ENCODE results near the gene ZBTB38.

The ZBTB38 gene

GRCh38 chr3:141386126-141386488, 17.8 kb downstream of the ZBTB38 start:
- no peak for DNase-seq (ENCODE audit: low read depth in 3 of 3)

GRCh38 chr3:141386611-141387111, 18.4 kb downstream of the ZBTB38 start:
- DNase-seq (ENCODE audit: low read depth in 3 of 3) = no peak

GRCh38 chr3:141387516-141387915, 19.2 kb downstream of the ZBTB38 start:
- no peak for DNase-seq (ENCODE audit: low read depth in 3 of 3)

- no peak for DNase-seq (ENCODE audit: low read depth in 3 of 3)
These were observed 20.1 kb downstream of the ZBTB38 start for GRCh38 chr3:141388395-141388794.

- DNase-seq (ENCODE audit: low read depth in 3 of 3) = no peak
These were observed 20.7 kb downstream of the ZBTB38 start for GRCh38 chr3:141388823-141389621.

- DNase-seq (ENCODE audit: low read depth in 3 of 3) = no peak
These were observed 21.4 kb downstream of the ZBTB38 start for GRCh38 chr3:141389703-141390102.

GRCh38 chr3:141390747-141391146, 22.4 kb downstream of the ZBTB38 start:
- DNase-seq (ENCODE audit: low read depth in 3 of 3) = no peak

- DNase-seq (ENCODE audit: low read depth in 3 of 3) = no peak
These were observed 23.1 kb downstream of the ZBTB38 start for GRCh38 chr3:141391298-141391990.

GRCh38 chr3:141391991-141392316, 23.6 kb downstream of the ZBTB38 start:
- no peak for DNase-seq (ENCODE audit: low read depth in 3 of 3)

GRCh38 chr3:141392416-141392815, 24.1 kb downstream of the ZBTB38 start:
- no peak for DNase-seq (ENCODE audit: low read depth in 3 of 3)

- DNase-seq (ENCODE audit: low read depth in 3 of 3) = no peak
These were observed 24.8 kb downstream of the ZBTB38 start for GRCh38 chr3:141392897-141393734.

GRCh38 chr3:141393735-141394076, 25.4 kb downstream of the ZBTB38 start:
- DNase-seq (ENCODE audit: low read depth in 3 of 3) = no peak

- DNase-seq (ENCODE audit: low read depth in 3 of 3) = no peak
These were observed 26.3 kb downstream of the ZBTB38 start for GRCh38 chr3:141394560-141394959.

- DNase-seq (ENCODE audit: low read depth in 3 of 3) = no peak
These were observed 26.8 kb downstream of the ZBTB38 start for GRCh38 chr3:141395005-141395589.

- DNase-seq (ENCODE audit: low read depth in 3 of 3) = no peak
These were observed 29.7 kb downstream of the ZBTB38 start for GRCh38 chr3:141397996-141398395.

GRCh38 chr3:141399200-141399599, 30.9 kb downstream of the ZBTB38 start:
- DNase-seq (ENCODE audit: low read depth in 3 of 3) = no peak

- DNase-seq (ENCODE audit: low read depth in 3 of 3) = no peak
These were observed 32.0 kb downstream of the ZBTB38 start for GRCh38 chr3:141400073-141400971.

GRCh38 chr3:141401095-141401494, 32.8 kb downstream of the ZBTB38 start:
- DNase-seq (ENCODE audit: low read depth in 3 of 3) = no peak

- DNase-seq (ENCODE audit: low read depth in 3 of 3) = peak in 2 of 3 donors; percentile 13 to 40
These were observed 33.5 kb downstream of the ZBTB38 start for GRCh38 chr3:141401573-141402475.
